Left hindlimb (tissue), 1 donor: ENCODE measurements around the gene PRKN.

ENCODE experiments used
- DNase-seq: peaks from one replicate; pipeline ENCODE4 v3.0.0-alpha.2; 2018

Gene PRKN

GRCh38 chr6:162273986-162274385, 453.6 kb downstream of the PRKN start:
- DNase-seq, result no peak

GRCh38 chr6:162271922-162272321, 455.6 kb downstream of the PRKN start:
- no peak for DNase-seq

- no peak for DNase-seq
Measured at GRCh38 chr6:162270966-162271365, 456.6 kb downstream of the PRKN start.

GRCh38 chr6:162267641-162268040, 459.9 kb downstream of the PRKN start:
- DNase-seq, result no peak

GRCh38 chr6:162267126-162267525, 460.4 kb downstream of the PRKN start:
- DNase-seq, result no peak

GRCh38 chr6:162264581-162264980, 463.0 kb downstream of the PRKN start:
- DNase-seq, result no peak

- no peak for DNase-seq
Measured at GRCh38 chr6:162262466-162263196, 464.9 kb downstream of the PRKN start.

GRCh38 chr6:162261598-162261997, 466.0 kb downstream of the PRKN start:
- no peak for DNase-seq

GRCh38 chr6:162260027-162260426, 467.5 kb downstream of the PRKN start:
- no peak for DNase-seq

GRCh38 chr6:162258647-162259046, 468.9 kb downstream of the PRKN start:
- no peak for DNase-seq

- DNase-seq, result no peak
Measured at GRCh38 chr6:162256361-162256760, 471.2 kb downstream of the PRKN start.

- no peak for DNase-seq
Measured at GRCh38 chr6:162251257-162251656, 476.3 kb downstream of the PRKN start.

GRCh38 chr6:162249907-162250642, 477.5 kb downstream of the PRKN start:
- no peak for DNase-seq

GRCh38 chr6:162245830-162246420, 481.6 kb downstream of the PRKN start:
- no peak for DNase-seq

- DNase-seq, result no peak
Measured at GRCh38 chr6:162244031-162244430, 483.5 kb downstream of the PRKN start.

- no peak for DNase-seq
Measured at GRCh38 chr6:162242915-162243314, 484.7 kb downstream of the PRKN start.

- no peak for DNase-seq
Measured at GRCh38 chr6:162239330-162239729, 488.2 kb downstream of the PRKN start.

- no peak for DNase-seq
Measured at GRCh38 chr6:162238675-162239074, 488.9 kb downstream of the PRKN start.

GRCh38 chr6:162237331-162237730, 490.2 kb downstream of the PRKN start:
- DNase-seq, result no peak

GRCh38 chr6:162234631-162235030, 492.9 kb downstream of the PRKN start:
- DNase-seq, result no peak

- DNase-seq, result no peak
Measured at GRCh38 chr6:162230147-162230752, 497.3 kb downstream of the PRKN start.

GRCh38 chr6:162229093-162229492, 498.5 kb downstream of the PRKN start:
- DNase-seq, result no peak

GRCh38 chr6:162226803-162227202, 500.8 kb downstream of the PRKN start:
- DNase-seq, result no peak

GRCh38 chr6:162222521-162222920, 505.0 kb downstream of the PRKN start:
- DNase-seq, result no peak
